Activated CD8-positive, alpha-beta memory T cell treated with anti-CD3 and anti-CD28 coated beads for 1 hour (primary cell): ENCODE data around the gene BPTF.
"Not testable (repeated sequence)": the region's sequence is repeated elsewhere in the genome, so short reads cannot be mapped to it uniquely, and the experiment has no call there.

Experiments used
- DNase-seq, 2 donors: peaks; one replicate each; pipeline ENCODE4 v3.0.0-alpha.2; 2020; ENCODE audit warnings: low read depth in 1 of 2; ENCODE audit errors: extremely low read depth in 1 of 2

Gene BPTF

GRCh38 chr17:67824735-67825626 lies at the start of gene BPTF:
TSS of gene BPTF (plus strand) at chr17:67825503. CDS start at chr17:67825725, 222 bp downstream.
- peak; percentile 76 to 87 for DNase-seq

- peak in 1 of 2 donors; percentile 8 for DNase-seq
Observed at GRCh38 chr17:67779098-67779672, 46.1 kb upstream of the BPTF start.

GRCh38 chr17:67784364-67785121 lies 40.8 kb upstream of the BPTF start:
- no peak for DNase-seq

- no peak for DNase-seq
Observed at GRCh38 chr17:67785122-67785477, 40.2 kb upstream of the BPTF start.

- DNase-seq, result no peak
Observed at GRCh38 chr17:67785504-67785903, 39.8 kb upstream of the BPTF start.

GRCh38 chr17:67800495-67800928 lies 24.8 kb upstream of the BPTF start:
- peak in 1 of 2 donors; percentile 31 for DNase-seq

GRCh38 chr17:67801626-67802175 lies 23.6 kb upstream of the BPTF start:
- no peak for DNase-seq

- DNase-seq, result no peak
Observed at GRCh38 chr17:67810464-67810863, 14.8 kb upstream of the BPTF start.

- not testable (repeated sequence) for DNase-seq
Observed at GRCh38 chr17:67812380-67812779, 12.9 kb upstream of the BPTF start.

GRCh38 chr17:67813803-67814180 lies 11.5 kb upstream of the BPTF start:
- DNase-seq, result no peak

- DNase-seq, result no peak
Observed at GRCh38 chr17:67818110-67819002, 6.9 kb upstream of the BPTF start.

- no peak for DNase-seq
Observed at GRCh38 chr17:67819722-67820121, 5.6 kb upstream of the BPTF start.

- DNase-seq, result no peak
Observed at GRCh38 chr17:67821871-67822367, 3.4 kb upstream of the BPTF start.

- DNase-seq, result peak; percentile 22 to 42
Observed at GRCh38 chr17:67825627-67826601, 611 bp downstream of the BPTF start.

- DNase-seq, result no peak
Observed at GRCh38 chr17:67829331-67829730, 4.0 kb downstream of the BPTF start.

GRCh38 chr17:67830440-67830839 lies 5.1 kb downstream of the BPTF start:
- no peak for DNase-seq

- DNase-seq, result no peak
Observed at GRCh38 chr17:67831268-67831667, 6.0 kb downstream of the BPTF start.

GRCh38 chr17:67833134-67833533 lies 7.8 kb downstream of the BPTF start:
- no peak for DNase-seq
